Small intestine (tissue), 7 donors: ENCODE measurements around the gene MRPS35. TPM values are rescaled to one million over a fixed set of nuclear protein-coding genes. Genes with fewer than 3 reads are reported as not detected.
A peak's percentile ranks its signal among the peaks of the same experiment; 100 is the strongest.

Experiments
- DNase-seq, 2 donors: peaks; one replicate each; pipeline versions ENCODE4 v3.0.0 to v3.0.0-alpha.2; 2013
- FAIRE-seq: peaks from 2 replicates; lab custom pipeline; 2012; peaks lifted over from hg19 to GRCh38; lab: Jason Lieb, UNC
- H3K27ac ChIP-seq, 3 donors: one replicate each; pipeline ENCODE4 v1.5.1; 2013; ENCODE audit warnings: low read length in 2 of 3, mild to moderate bottlenecking in 2 of 3, control low read depth in 1 of 3, inconsistent platforms in 1 of 3, low read depth in 1 of 3, moderate library complexity in 1 of 3
- H3K27me3 ChIP-seq, 3 donors: one replicate each; pipeline ENCODE4 v1.6.1; 2013; ENCODE audit warnings: low read length in 3 of 3, inconsistent platforms in 1 of 3; ENCODE audit not compliant: control insufficient read depth in 3 of 3, insufficient read depth in 3 of 3
- H3K36me3 ChIP-seq, 3 donors: one replicate each; pipeline ENCODE4 v1.6.1; 2013; ENCODE audit warnings: low read length in 3 of 3, inconsistent platforms in 1 of 3, low read depth in 1 of 3, mild to moderate bottlenecking in 1 of 3, moderate library complexity in 1 of 3; ENCODE audit not compliant: control insufficient read depth in 3 of 3, insufficient read depth in 2 of 3
- H3K4me1 ChIP-seq, 3 donors: one replicate each; pipeline ENCODE4 v1.6.1; 2013; ENCODE audit warnings: low read length in 2 of 3, inconsistent platforms in 1 of 3, low read depth in 1 of 3, mild to moderate bottlenecking in 1 of 3, moderate library complexity in 1 of 3; ENCODE audit not compliant: control insufficient read depth in 3 of 3, insufficient read depth in 2 of 3
- H3K4me3 ChIP-seq, 3 donors: one replicate each; pipeline ENCODE4 v1.5.1; 2013; ENCODE audit warnings: low read length in 3 of 3, control low read depth in 1 of 3, inconsistent platforms in 1 of 3, low read depth in 1 of 3, mild to moderate bottlenecking in 1 of 3, moderate library complexity in 1 of 3
- H3K9me3 ChIP-seq, 2 donors: one replicate each; pipeline ENCODE4 v1.6.1; 2013; ENCODE audit warnings: low read depth in 1 of 2, low read length in 1 of 2; ENCODE audit not compliant: control insufficient read depth in 2 of 2, insufficient read depth in 1 of 2
- WGBS, 3 donors: extraction: QIAGEN DNeasy Blood & Tissue Kit; methylation state at CpG; one replicate each; pipeline ENCODE4 v1.1.7; 2013; 5-methylcytosine and 5-hydroxymethylcytosine counted together
- polyA plus RNA-seq, 4 donors: library from polyadenylated mRNA; stranded (reverse) in 3 of 4; unstranded in 1 of 4; fragments of 200-250 nt in 3 of 4; fragments of 120-200 nt in 1 of 4; gene quantifications; one replicate each; pipeline versions ENCODE4 v1.2.1 to v1.2.3, GENCODE V29; 2013
- donor health status: healthy with polysubstance abuse.
- donor health status: control.
- donor health status: control.
- donor health status: Bipolar disorder and iron deficiency.
- donor health status: healthy.

Gene MRPS35
- polyA plus RNA-seq, 4 donors, result 45.1 to 84.2 (median 66.1) TPM

DNA sequence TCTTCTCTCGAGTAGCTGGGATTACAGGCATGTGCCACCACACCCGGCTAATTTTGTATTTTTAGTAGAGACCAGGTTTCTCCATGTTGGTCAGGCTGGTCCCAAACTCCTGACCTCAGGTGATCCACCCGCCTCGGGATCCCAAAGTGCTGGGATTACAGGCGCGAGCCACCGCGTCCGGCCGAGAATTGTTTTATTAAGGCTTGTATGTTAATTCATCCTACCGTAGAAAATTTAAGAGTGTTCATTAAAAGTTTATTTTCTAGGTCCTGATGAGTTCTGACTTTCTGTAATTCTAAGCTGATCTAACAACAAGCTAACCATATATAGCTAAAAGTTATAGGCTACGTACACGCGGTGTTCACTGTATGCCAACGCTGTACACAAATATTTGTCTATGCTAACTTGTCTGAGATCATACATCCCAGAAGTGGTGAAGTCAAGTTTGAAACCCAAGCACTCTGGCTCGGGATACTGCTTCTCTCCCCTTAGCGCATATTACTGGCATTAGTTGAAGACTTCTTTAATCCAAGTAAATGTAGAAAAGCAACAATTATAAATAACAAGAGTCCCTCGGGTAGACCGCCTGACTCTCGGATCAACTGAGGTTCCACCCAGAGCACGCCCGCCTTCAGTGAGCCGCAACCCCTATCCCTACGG lies 570 bp upstream of the MRPS35 start:
- H3K4me3 ChIP-seq, result peak overlapping the region in 2 of 3 donors; percentile 87 to 90
- no peaks in the 10 kb centered on the region for H3K9me3 ChIP-seq
- H3K4me1 ChIP-seq, result peaks cover 3 to 11% (median 5%) of the 10 kb centered on the region in 3 donors
- H3K27ac ChIP-seq, result peak overlapping the region; percentile 66 to 86 (median 68)
- DNase-seq (peak in 1 of 2 donors; percentile 60), FAIRE-seq (no peak)
- H3K36me3 ChIP-seq, result peaks cover 0 to 8% (median 0%) of the 10 kb centered on the region in 3 donors
- WGBS, 3 donors, result 6 to 11% (median 6%) methylated on average over 24 of the region's 24 CpGs
- no peaks in the 10 kb centered on the region for H3K27me3 ChIP-seq

DNA sequence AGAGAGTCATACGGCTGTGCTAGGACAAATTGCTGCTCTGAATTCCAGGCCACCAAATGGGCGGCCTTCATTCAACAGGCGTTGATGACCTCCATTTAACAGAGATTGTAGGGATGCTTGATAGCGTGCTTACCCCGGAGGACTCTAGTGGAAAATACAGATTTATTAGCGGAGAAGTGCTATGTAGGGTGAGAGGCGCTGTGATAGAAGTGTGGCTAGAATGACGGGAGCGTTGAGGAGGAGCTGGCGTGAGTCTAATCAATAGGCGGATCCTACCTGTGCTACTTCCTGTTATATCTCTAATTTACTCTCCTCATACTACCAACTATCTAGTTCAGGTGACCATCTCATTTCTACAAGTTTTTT lies 668 bp downstream of the MRPS35 start:
- peak overlapping the region; percentile 12 to 86 (median 68) for H3K27ac ChIP-seq
- 0 to 1% (median 0%) methylated on average over 11 of the region's 11 CpGs for WGBS, 3 donors
- peaks cover 0 to 11% (median 0%) of the 10 kb centered on the region in 3 donors for H3K36me3 ChIP-seq
- H3K27me3 ChIP-seq, result no peaks in the 10 kb centered on the region
- peaks cover 3 to 6% (median 5%) of the 10 kb centered on the region in 3 donors for H3K4me1 ChIP-seq
- peak; percentile 46 to 55 for DNase-seq
- peak overlapping the region; percentile 81 to 90 (median 87) for H3K4me3 ChIP-seq
- FAIRE-seq, result no peak
- no peaks in the 10 kb centered on the region for H3K9me3 ChIP-seq

DNA sequence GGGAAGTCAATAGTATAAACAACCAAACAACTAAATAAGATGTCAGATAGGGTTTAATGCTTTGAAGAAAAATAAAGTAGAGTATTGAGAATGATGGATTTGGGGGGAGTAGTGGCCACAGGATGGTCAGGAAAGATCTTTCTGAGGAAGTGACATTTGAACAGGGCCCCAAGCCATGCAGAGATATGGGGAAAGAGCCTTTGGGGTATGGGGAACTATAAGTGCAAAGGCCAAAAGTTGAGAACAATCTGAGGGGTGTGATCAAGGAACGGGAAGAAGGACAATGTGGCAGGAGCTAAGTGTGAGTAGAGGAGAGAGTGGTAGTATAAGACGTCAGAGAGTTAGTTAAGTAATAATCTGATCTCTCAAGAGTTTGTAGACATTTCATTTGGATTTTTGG lies 1.3 kb downstream of the MRPS35 start:
- peaks cover 0 to 16% (median 0%) of the 10 kb centered on the region in 3 donors for H3K36me3 ChIP-seq
- DNase-seq, result no peak
- peaks cover 3 to 6% (median 5%) of the 10 kb centered on the region in 3 donors for H3K4me1 ChIP-seq
- peak overlapping the region in 2 of 3 donors; percentile 8 to 90 for H3K4me3 ChIP-seq
- no peaks in the 10 kb centered on the region for H3K27me3 ChIP-seq
- no peak overlapping the region for H3K27ac ChIP-seq
- WGBS, 3 donors, result 37 to 70% (median 45%) methylated on average over 2 of the region's 2 CpGs
- no peaks in the 10 kb centered on the region for H3K9me3 ChIP-seq
- FAIRE-seq, result no peak

DNA sequence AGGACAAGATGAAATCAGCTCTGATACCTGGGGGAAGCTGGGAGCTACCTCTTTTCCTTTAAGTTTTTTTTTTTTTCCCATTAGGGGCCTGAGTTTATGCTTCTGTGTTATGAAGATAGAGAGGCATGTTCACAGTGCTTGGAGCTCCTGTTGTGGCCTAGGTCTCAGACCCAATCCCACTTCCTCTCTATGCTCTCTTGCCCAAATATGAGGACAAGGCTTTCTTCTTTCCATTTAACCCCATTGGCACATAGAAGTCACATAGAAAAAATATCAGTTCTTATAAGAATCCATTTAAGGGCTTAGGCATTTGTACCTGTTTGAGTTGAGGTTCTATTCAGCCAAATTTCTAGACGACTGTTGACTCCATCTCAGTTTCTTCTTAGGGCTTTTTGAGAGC lies 12.6 kb downstream of the MRPS35 start:
- Histone ChIP-seq H3K4me1 (no peaks in the 10 kb centered on the region), H3K4me3 (no peak overlapping the region), H3K9me3 (no peaks in the 10 kb centered on the region), H3K27me3 (no peaks in the 10 kb centered on the region), H3K36me3 (peaks cover 7 to 33% (median 8%) of the 10 kb centered on the region in 3 donors), H3K27ac (no peak overlapping the region)
- DNase-seq, result no peak
- WGBS, 3 donors, result 83 to 91% (median 90%) methylated on average over 1 of the region's 1 CpG
- no peak for FAIRE-seq

DNA sequence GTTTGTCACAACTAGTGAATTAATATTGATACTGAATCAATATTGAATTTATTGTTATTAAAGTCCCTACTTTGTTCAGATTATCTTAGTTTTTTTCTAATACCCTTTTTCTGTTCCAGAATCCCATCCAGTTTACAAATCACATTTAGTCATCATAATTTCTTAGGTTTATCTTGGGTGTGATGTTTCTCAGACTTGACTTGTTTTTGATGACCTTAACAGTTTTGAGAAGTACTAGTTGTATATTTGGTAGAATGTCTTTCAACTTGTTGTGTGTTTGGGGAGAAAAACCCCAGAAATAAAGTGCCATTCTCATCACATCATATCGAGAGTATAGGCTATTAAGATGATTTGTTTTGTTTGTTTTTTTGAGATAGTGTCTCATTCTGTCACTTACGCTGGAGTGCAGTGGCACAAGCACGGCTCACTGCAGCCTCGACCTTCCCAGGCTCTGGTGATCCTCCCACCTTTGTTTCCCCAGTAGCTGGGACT lies 19.5 kb downstream of the MRPS35 start:
- WGBS, 3 donors, result 83 to 87% (median 86%) methylated on average over 4 of the region's 4 CpGs
- FAIRE-seq, result no peak
- H3K36me3 ChIP-seq, result peaks cover 3 to 17% (median 7%) of the 10 kb centered on the region in 3 donors
- no peaks in the 10 kb centered on the region for H3K27me3 ChIP-seq
- no peak overlapping the region for H3K27ac ChIP-seq
- no peak overlapping the region for H3K4me3 ChIP-seq
- H3K4me1 ChIP-seq, result no peaks in the 10 kb centered on the region
- no peak for DNase-seq
- H3K9me3 ChIP-seq, result no peaks in the 10 kb centered on the region

DNA sequence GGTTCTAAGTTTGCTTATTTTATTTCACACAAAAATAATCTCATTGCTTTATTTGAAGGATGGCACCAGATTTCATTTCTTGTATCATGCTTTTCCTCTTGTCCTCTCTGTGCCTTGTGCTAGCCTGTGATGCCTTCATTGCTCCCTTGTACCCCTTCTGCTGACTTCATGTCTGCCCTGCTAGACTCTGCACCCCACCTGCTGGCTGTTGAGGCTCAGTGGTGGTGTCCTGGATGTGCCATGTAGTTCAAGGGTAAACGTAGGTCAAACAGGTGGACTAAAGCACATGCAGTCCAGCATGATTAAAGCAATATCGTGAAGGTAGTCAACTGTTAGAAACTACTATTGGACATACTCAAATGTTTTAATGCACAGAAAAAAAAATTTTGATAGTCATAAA lies 21.6 kb downstream of the MRPS35 start:
- H3K4me1 ChIP-seq, result no peaks in the 10 kb centered on the region
- H3K27ac ChIP-seq, result no peak overlapping the region
- DNase-seq (peak; percentile 19 to 34), FAIRE-seq (no peak)
- no peaks in the 10 kb centered on the region for H3K27me3 ChIP-seq
- peaks cover 2 to 18% (median 5%) of the 10 kb centered on the region in 3 donors for H3K36me3 ChIP-seq
- H3K9me3 ChIP-seq, result no peaks in the 10 kb centered on the region
- H3K4me3 ChIP-seq, result no peak overlapping the region
- WGBS, 3 donors, result 39 to 65% (median 40%) methylated on average over 2 of the region's 2 CpGs

DNA sequence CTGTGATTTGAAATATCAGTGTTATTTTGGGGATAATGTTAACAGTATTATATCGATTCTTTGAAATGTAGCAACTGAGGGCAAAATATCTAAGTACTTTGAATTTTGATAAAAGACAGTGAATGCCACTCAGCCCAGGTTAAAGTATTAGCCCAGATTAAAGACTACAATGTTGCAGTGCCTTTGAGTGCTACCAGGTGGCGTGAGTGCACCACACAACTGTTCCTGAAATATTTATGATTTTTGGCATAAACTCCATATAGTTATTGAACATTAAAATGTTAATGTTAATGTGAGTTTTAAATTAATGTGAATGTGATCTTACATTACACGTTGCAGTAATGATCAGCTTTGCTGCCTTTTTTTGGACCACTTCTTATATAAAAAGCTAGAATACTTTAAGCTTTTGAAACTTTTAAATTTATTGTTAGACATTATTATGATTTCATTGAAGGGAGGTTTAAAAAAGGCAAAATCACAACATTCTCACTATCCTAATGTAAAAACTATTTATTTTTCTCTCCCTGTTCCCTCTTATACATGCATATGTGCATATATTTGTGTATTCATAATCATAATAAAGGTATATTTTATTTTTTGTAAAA lies 22.5 kb downstream of the MRPS35 start:
- FAIRE-seq, result peak; percentile 73
- 15 to 40% (median 36%) methylated on average over 3 of the region's 3 CpGs for WGBS, 3 donors
- peaks cover 2 to 18% (median 5%) of the 10 kb centered on the region in 3 donors for H3K36me3 ChIP-seq

DNA sequence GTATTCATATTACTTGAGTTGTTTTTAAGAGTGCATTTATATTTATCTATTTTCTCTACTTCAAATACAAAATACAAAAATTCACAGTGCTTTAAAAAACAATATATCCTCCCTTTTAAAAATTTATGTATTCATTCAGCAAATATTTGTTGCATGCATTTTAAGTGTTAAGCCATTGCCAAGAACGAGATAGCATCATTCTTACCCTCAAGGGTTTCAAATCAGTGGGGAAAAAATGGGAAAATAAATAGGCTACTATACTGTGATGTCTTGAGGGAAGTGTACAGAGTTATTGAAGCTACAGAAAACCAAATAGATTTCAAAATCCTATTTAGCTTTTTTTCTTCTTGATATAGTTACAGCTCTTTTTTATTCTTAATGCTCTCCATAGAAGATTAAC lies 23.2 kb downstream of the MRPS35 start:
- Histone ChIP-seq H3K27me3 (no peaks in the 10 kb centered on the region), H3K4me3 (no peak overlapping the region), H3K27ac (no peak overlapping the region), H3K36me3 (peaks cover 2 to 19% (median 5%) of the 10 kb centered on the region in 3 donors), H3K9me3 (no peaks in the 10 kb centered on the region), H3K4me1 (no peaks in the 10 kb centered on the region)
- DNase-seq (no peak), FAIRE-seq (no peak)
- WGBS, 3 donors, result 91 to 98% (median 94%) methylated on average over 1 of the region's 1 CpG

More for the DNA sequence above, 22.5 kb downstream of the MRPS35 start:
- Histone ChIP-seq H3K27ac (no peak overlapping the region), H3K9me3 (no peaks in the 10 kb centered on the region), H3K27me3 (no peaks in the 10 kb centered on the region), H3K4me3 (no peak overlapping the region), H3K4me1 (no peaks in the 10 kb centered on the region)
- peak; percentile 36 to 45 for DNase-seq
